Transverse colon (tissue), 4 donors: ENCODE measurements around the gene EPHB6.

Experiments used
- CTCF ChIP-seq, 5 experiments: fragments of 200-600 bp in 3 of 5; fragments of 450-650 bp in 2 of 5; sonication (generic) in 3 of 5; IDR thresholded peaks; 1 replicate in 2 of 5; 2 replicates in 3 of 5; pipeline ENCODE4 v1.5.1; 2016 to 2017; ENCODE audit warnings: antibody characterized with exemption in 5 of 5, inconsistent platforms in 3 of 5, mild to moderate bottlenecking in 2 of 5, moderate library complexity in 1 of 5
- EP300 ChIP-seq: sonication (generic); formaldehyde crosslinking; IDR thresholded peaks from one replicate; pipeline ENCODE4 v1.6.1; 2017; ENCODE audit warnings: antibody characterized with exemption, low read depth
- POLR2A ChIP-seq: fragments of 450-650 bp; IDR thresholded peaks from one replicate; pipeline ENCODE4 v1.6.1; 2016; ENCODE audit warnings: antibody characterized with exemption, mild to moderate bottlenecking, moderate library complexity
- POLR2AphosphoS5 ChIP-seq, 3 donors: sonication (generic); formaldehyde crosslinking; IDR thresholded peaks; one replicate each; pipeline ENCODE4 v1.6.1; 2016; ENCODE audit warnings: antibody characterized with exemption in 3 of 3

GRCh38 chr7:142827951-142828500 lies 26.9 kb upstream of the EPHB6 start:
- TF ChIP-seq CTCF (IDR thresholded peaks at IDR 0.05), result no peak
- TF ChIP-seq POLR2A, result no peak
- no peak for TF ChIP-seq EP300
- no peak for TF ChIP-seq POLR2AphosphoS5 (IDR thresholded peaks at IDR 0.05)
